K562 (cell line): ENCODE measurements around the gene CALML4. TPM values are rescaled to one million over a fixed set of nuclear protein-coding genes. Genes with fewer than 3 reads are reported as not detected.

Experiments used
- ATAC-seq: fragments of 200-7000 bp; cut with Tn5 transposase; 3 replicates; pipeline ENCODE4 v1.9.1; 2020; ENCODE audit warnings: moderate library complexity
- BruUV-seq: library from RNA; stranded (reverse); fragments of 400-500 nt; replicated peaks from 2 replicates; lab custom pipeline; 2021; lab: Mats Ljungman, UMichigan
- CTCF ChIA-PET: fragments of 300-600 bp; formaldehyde crosslinking; extraction: SDS; loops from one replicate; lab custom pipeline; 2021; ENCODE audit warnings: low intra/inter-chr PET ratio; lab: Yijun Ruan, JAX
- POLR2A ChIA-PET: fragments of 300-600, 350-650 bp; sonication (Branson Sonifier 250); formaldehyde crosslinking; extraction: SDS; loops from one replicate; lab custom pipeline; 2021; ENCODE audit warnings: antibody characterized with exemption, inconsistent platforms; lab: Yijun Ruan, JAX
- DNase-seq, 4 experiments: peaks; one replicate each; pipeline versions ENCODE4 v3.0.0 to v3.0.0-alpha.2; 2011 to 2018; ENCODE audit warnings: low spot score in 3 of 4, mixed read lengths in 3 of 4; ENCODE audit errors: extremely low read depth in 1 of 4
- FAIRE-seq: peaks from 2 replicates; lab custom pipeline; 2011; peaks lifted over from hg19 to GRCh38; lab: Jason Lieb, UNC
- H2AFZ ChIP-seq: 2 replicates; pipeline ENCODE4 v1.6.0; 2011; ENCODE audit warnings: low read depth, low read length, control low read depth, inconsistent platforms
- H3K27ac ChIP-seq: fragments of 200-600 bp; 3 replicates; pipeline ENCODE4 v1.8.0; 2011; ENCODE audit warnings: low read depth, mild to moderate bottlenecking, control low read depth, inconsistent platforms, low read length, moderate library complexity, mixed read lengths; ENCODE audit errors: extremely low read depth
- H3K27me3 ChIP-seq, 2 experiments: fragments of 300-600 bp in 1 of 2; 2 replicates in 1 of 2; 3 replicates in 1 of 2; pipeline versions ENCODE4 v1.6.0 to v1.8.0; 2011; ENCODE audit warnings: inconsistent platforms in 2 of 2, low read length in 2 of 2, mild to moderate bottlenecking in 1 of 2, mixed read lengths in 1 of 2, moderate library complexity in 1 of 2; ENCODE audit not compliant: control insufficient read depth in 2 of 2, insufficient read depth in 2 of 2
- H3K36me3 ChIP-seq: fragments of 300-600 bp; 3 replicates; pipeline ENCODE4 v1.8.0; 2011; ENCODE audit warnings: mild to moderate bottlenecking, low read length, inconsistent platforms; ENCODE audit not compliant: control insufficient read depth, insufficient read depth
- H3K4me1 ChIP-seq, 2 experiments: fragments of 200-600 bp in 1 of 2; replicated peaks in 1 of 2; 2 replicates in 1 of 2; 3 replicates in 1 of 2; pipeline versions ENCODE4 v1.5.1 to v1.8.0; 2011; ENCODE audit warnings: inconsistent platforms in 2 of 2, low read length in 2 of 2, mild to moderate bottlenecking in 1 of 2, mixed read lengths in 1 of 2, moderate library complexity in 1 of 2; ENCODE audit not compliant: control insufficient read depth in 2 of 2, insufficient read depth in 2 of 2
- H3K4me2 ChIP-seq: 2 replicates; pipeline ENCODE4 v1.6.1; 2011; ENCODE audit warnings: low read length, control low read depth, inconsistent platforms, mixed read lengths; ENCODE audit not compliant: insufficient read depth
- H3K4me3 ChIP-seq: fragments of 200-600 bp; sonication (generic), shearing (Covaris generic); 2 replicates; pipeline ENCODE4 v1.5.1; 2016; ENCODE audit warnings: control low read depth, inconsistent platforms
- H3K79me2 ChIP-seq: fragments of 200-600 bp; 3 replicates; pipeline ENCODE4 v1.8.0; 2011; ENCODE audit warnings: low read length, inconsistent platforms; ENCODE audit not compliant: control insufficient read depth, insufficient read depth
- H3K9ac ChIP-seq, 2 experiments: 2 replicates each; pipeline versions ENCODE4 v1.6.0 to v1.6.1; 2011; ENCODE audit warnings: low read depth in 2 of 2, low read length in 2 of 2, control low read depth in 1 of 2, inconsistent platforms in 1 of 2, mild to moderate bottlenecking in 1 of 2, mixed read lengths in 1 of 2; ENCODE audit not compliant: insufficient read depth in 1 of 2
- H3K9me1 ChIP-seq: one replicate; pipeline ENCODE4 v1.6.0; 2011; ENCODE audit warnings: inconsistent platforms, mild to moderate bottlenecking, low read length, moderate library complexity; ENCODE audit not compliant: control insufficient read depth, insufficient read depth
- H3K9me3 ChIP-seq: replicated peaks from 2 replicates; pipeline ENCODE4 v1.5.1; 2011; ENCODE audit warnings: low read depth, low read length, inconsistent platforms; ENCODE audit not compliant: control insufficient read depth, insufficient read depth
- H4K20me1 ChIP-seq: replicated peaks from 2 replicates; pipeline ENCODE4 v1.6.1; 2011; ENCODE audit warnings: low read length, inconsistent platforms, mixed read lengths; ENCODE audit not compliant: control insufficient read depth, insufficient read depth
- EHMT2 ChIP-seq: fragments of 450-650 bp; IDR thresholded peaks from 2 replicates; pipeline ENCODE4 v1.6.1; 2018; ENCODE audit warnings: antibody characterized with exemption
- KLF13 ChIP-seq: fragments of 450-650 bp; IDR thresholded peaks from 2 replicates; pipeline ENCODE4 v1.6.1; 2016; ENCODE audit warnings: missing genetic modification characterization, low read depth, mild to moderate bottlenecking, missing compliant biosample characterization, moderate library complexity, borderline replicate concordance
- KLF6 ChIP-seq: fragments of 250-450 bp; sonication (Bioruptor Pico); IDR thresholded peaks from 2 replicates; pipeline ENCODE4 v1.4.0; 2020; ENCODE audit warnings: mild to moderate bottlenecking, moderate library complexity, borderline replicate concordance
- PURB ChIP-seq: sonication (generic); formaldehyde crosslinking; IDR thresholded peaks from 2 replicates; pipeline ENCODE4 v1.9.0; 2021; ENCODE audit warnings: low read depth, mild to moderate bottlenecking, missing genetic modification reagents
- SREBF2 ChIP-seq: sonication (generic); formaldehyde crosslinking; IDR thresholded peaks from 2 replicates; pipeline ENCODE4 v1.4.0; 2020; ENCODE audit warnings: mild to moderate bottlenecking, missing genetic modification reagents
- SRSF9 ChIP-seq: fragments of 200-400 bp; formaldehyde crosslinking; IDR thresholded peaks from 2 replicates; pipeline ENCODE4 v1.6.1; 2017; ENCODE audit warnings: low read depth, low read length, borderline replicate concordance
- WHSC1 ChIP-seq: IDR thresholded peaks from one replicate; pipeline ENCODE4 v1.6.1; 2012; ENCODE audit warnings: low read length, control low read depth, inconsistent platforms
- ZNF134 ChIP-seq: fragments of 250-450 bp; sonication (Bioruptor Pico); conservative IDR thresholded peaks from 2 replicates; pipeline ENCODE4 v1.4.0; 2020
- ZNF274 ChIP-seq: IDR thresholded peaks from 2 replicates; pipeline ENCODE4 v1.6.1; 2011; ENCODE audit warnings: low read depth, mild to moderate bottlenecking, low read length, moderate library complexity, borderline replicate concordance
- WGBS: fragments of 100-300 bp; shearing (Covaris generic); methylation state at CpG from one replicate; pipeline ENCODE4 v1.1.6; 2016; ENCODE audit warnings: low coverage, mixed read lengths; ENCODE audit not compliant: insufficient coverage; ENCODE audit errors: missing lambda C conversion rate; 5-methylcytosine and 5-hydroxymethylcytosine counted together
- in situ Hi-C: fragments of 300-500 bp; cut with MboI; formaldehyde crosslinking; loops from 4 replicates; pipeline ENCODE4 v1.15.0; 2018; ENCODE audit warnings: inconsistent platforms, mixed read lengths
- intact Hi-C: fragments of 100-400 bp; cut with micrococcal nuclease; formaldehyde crosslinking; loops from 2 replicates; pipeline ENCODE4 v1.14.2; 2022
- polyA plus RNA-seq, 8 experiments: library from polyadenylated mRNA; depleted of rRNA in 4 of 8; stranded (reverse) in 5 of 8; unstranded in 3 of 8; fragments of >200 nt; fragmentation: Nextera tagmentation in 2 of 8; fragmentation: Illumina TruSeq in 1 of 8; extraction: Ambion mirVana in 2 of 8; extraction: Trizol in 1 of 8; gene quantifications; 2 replicates each; pipeline versions ENCODE4 v1.2.1 to v1.2.3, GENCODE V29; 2011 to 2014; ENCODE audit warnings: inconsistent platforms in 1 of 8, missing spikeins in 1 of 8
- total RNA-seq, 7 experiments: library from RNA; depleted of rRNA in 6 of 7; stranded (reverse); fragments of >200 nt in 6 of 7; fragmentation: Illumina TruSeq in 2 of 7; extraction: Trizol in 2 of 7; gene quantifications; 2 replicates each; pipeline versions ENCODE4 v1.2.1 to v1.2.3, GENCODE V29; 2011 to 2021; ENCODE audit warnings: low replicate concordance in 1 of 7
- TF ChIP-seq, protein P1 (sequence below): IDR thresholded peaks from 2 replicates; pipeline ENCODE4 v1.6.1; 2012; ENCODE audit warnings: low read depth, low read length, improper control_type of control experiment, borderline replicate concordance
- TF ChIP-seq, protein P2 (sequence below): fragments of 450-650 bp; IDR thresholded peaks from 2 replicates; pipeline ENCODE4 v1.6.1; 2016; ENCODE audit warnings: borderline replicate concordance
- TF ChIP-seq, protein P3 (sequence below): fragments of 250-450 bp; sonication (Bioruptor Pico); IDR thresholded peaks from 2 replicates; pipeline ENCODE4 v1.4.0; 2020

The CALML4 gene
- total and polyA plus RNA-seq, 9 of the 15 experiments (the other 6 are each of a cell fraction or from before 2014, with no cell fraction given) = 2.8 to 30.6 (median 15.5) TPM

DNA sequence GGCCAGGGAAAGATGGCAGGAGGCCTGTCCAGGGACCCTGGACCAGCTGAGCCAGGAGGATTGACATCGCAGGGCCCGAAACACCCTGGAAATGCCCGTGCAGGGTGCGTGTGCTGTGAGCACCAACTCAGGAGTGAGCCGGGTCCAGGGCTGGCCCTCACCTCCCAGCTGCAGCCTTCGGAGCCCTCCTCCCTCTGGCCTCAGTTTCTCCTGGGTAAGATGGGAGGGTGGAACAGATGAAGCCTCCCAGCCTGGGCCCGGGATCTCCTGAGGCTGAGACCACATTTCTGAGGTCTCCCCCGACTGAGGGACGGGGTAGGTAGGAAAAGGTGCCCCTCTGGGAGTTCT lies 5.3 kb upstream of the CALML4 start:
- ATAC-seq = no peak
- Histone ChIP-seq H3K36me3 (peaks cover 81% of the 10 kb centered on the region; the same call in 2 of the 3 replicates), H4K20me1 (peaks cover 20% of the 10 kb centered on the region; the same call in 1 of the 2 replicates), H3K27me3 (no peaks in the 10 kb centered on the region), H3K79me2 (peaks cover 29% of the 10 kb centered on the region), H3K4me1 (peaks cover 13 to 43% of the 10 kb centered on the region in 2 experiments), H2AFZ (no peak overlapping the region), H3K9ac (no peak overlapping the region), H3K4me2 (no peak overlapping the region), H3K9me3 (no peaks in the 10 kb centered on the region)
- WGBS = 92% methylated on average over 7 of the region's 9 CpGs
- in situ Hi-C loops = no loop called here
- BruUV-seq = no TSS peak
- FAIRE-seq = no peak
- DNase-seq = no peak
- TF ChIP-seq SRSF9 = no peak
- TF ChIP-seq ZNF134 (CRISPR knock-in tag) = no peak
- TF ChIP-seq, protein P1, sequence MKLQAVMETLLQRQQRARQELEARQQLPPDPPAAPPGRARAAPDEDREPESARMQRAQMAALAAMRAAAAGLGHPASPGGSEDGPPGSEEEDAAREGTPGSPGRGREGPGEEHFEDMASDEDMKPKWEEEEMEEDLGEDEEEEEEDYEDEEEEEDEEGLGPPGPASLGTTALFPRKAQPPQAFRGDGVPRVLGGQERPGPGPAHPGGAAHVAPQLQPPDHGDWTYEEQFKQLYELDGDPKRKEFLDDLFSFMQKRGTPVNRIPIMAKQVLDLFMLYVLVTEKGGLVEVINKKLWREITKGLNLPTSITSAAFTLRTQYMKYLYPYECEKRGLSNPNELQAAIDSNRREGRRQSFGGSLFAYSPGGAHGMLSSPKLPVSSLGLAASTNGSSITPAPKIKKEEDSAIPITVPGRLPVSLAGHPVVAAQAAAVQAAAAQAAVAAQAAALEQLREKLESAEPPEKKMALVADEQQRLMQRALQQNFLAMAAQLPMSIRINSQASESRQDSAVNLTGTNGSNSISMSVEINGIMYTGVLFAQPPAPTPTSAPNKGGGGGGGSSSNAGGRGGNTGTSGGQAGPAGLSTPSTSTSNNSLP = no peak
- no peak for TF ChIP-seq WHSC1
- TF ChIP-seq KLF13 (tag) = no peak
- TF ChIP-seq PURB (CRISPR knock-in tag) = no peak
- TF ChIP-seq, protein P2, sequence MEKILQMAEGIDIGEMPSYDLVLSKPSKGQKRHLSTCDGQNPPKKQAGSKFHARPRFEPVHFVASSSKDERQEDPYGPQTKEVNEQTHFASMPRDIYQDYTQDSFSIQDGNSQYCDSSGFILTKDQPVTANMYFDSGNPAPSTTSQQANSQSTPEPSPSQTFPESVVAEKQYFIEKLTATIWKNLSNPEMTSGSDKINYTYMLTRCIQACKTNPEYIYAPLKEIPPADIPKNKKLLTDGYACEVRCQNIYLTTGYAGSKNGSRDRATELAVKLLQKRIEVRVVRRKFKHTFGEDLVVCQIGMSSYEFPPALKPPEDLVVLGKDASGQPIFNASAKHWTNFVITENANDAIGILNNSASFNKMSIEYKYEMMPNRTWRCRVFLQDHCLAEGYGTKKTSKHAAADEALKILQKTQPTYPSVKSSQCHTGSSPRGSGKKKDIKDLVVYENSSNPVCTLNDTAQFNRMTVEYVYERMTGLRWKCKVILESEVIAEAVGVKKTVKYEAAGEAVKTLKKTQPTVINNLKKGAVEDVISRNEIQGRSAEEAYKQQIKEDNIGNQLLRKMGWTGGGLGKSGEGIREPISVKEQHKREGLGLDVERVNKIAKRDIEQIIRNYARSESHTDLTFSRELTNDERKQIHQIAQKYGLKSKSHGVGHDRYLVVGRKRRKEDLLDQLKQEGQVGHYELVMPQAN = no peak
- TF ChIP-seq, protein P3, sequence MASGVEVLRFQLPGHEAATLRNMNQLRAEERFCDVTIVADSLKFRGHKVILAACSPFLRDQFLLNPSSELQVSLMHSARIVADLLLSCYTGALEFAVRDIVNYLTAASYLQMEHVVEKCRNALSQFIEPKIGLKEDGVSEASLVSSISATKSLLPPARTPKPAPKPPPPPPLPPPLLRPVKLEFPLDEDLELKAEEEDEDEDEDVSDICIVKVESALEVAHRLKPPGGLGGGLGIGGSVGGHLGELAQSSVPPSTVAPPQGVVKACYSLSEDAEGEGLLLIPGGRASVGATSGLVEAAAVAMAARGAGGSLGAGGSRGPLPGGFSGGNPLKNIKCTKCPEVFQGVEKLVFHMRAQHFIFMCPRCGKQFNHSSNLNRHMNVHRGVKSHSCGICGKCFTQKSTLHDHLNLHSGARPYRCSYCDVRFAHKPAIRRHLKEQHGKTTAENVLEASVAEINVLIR (CRISPR knock-in tag) = no peak
- no peak for TF ChIP-seq KLF6 (CRISPR knock-in tag)
- TF ChIP-seq EHMT2 = no peak
- TF ChIP-seq SREBF2 (CRISPR knock-in tag) = no peak
- no peak for TF ChIP-seq ZNF274
- TF ChIP-seq, all 486 proteins: peak for 0
- H3K4me3 ChIP-seq = no peak overlapping the region
- H3K9me1 ChIP-seq = peaks cover 3% of the 10 kb centered on the region
- ChIA-PET CTCF (interaction anchor here (1.7 kb wide), 1 partner anchor 347 kb away, joined by 4 read pairs; no protein-coding TSS in a partner anchor), POLR2A (interaction anchor here (0.9 kb wide), 1 partner anchor 13 kb away, joined by 3 read pairs; no protein-coding TSS in a partner anchor)
- no peak overlapping the region for H3K27ac ChIP-seq
- intact Hi-C loops = loop anchor here (5.0 kb wide), 1 partner anchor 348 kb away; no protein-coding TSS in a partner anchor
